K562 (cell line): Measurements from ENCODE around the gene MRPL27. TPM values are rescaled to one million over a fixed set of nuclear protein-coding genes. Genes with fewer than 3 reads are reported as not detected.

ENCODE experiments used
- ATAC-seq: fragments of 200-7000 bp; cut with Tn5 transposase; 3 replicates; pipeline ENCODE4 v1.9.1; 2020; ENCODE audit warnings: moderate library complexity
- BruUV-seq: library from RNA; stranded (reverse); fragments of 400-500 nt; replicated peaks from 2 replicates; lab custom pipeline; 2021; lab: Mats Ljungman, UMichigan
- CTCF ChIA-PET: fragments of 300-600 bp; formaldehyde crosslinking; extraction: SDS; loops from one replicate; lab custom pipeline; 2021; ENCODE audit warnings: low intra/inter-chr PET ratio; lab: Yijun Ruan, JAX
- POLR2A ChIA-PET: fragments of 300-600, 350-650 bp; sonication (Branson Sonifier 250); formaldehyde crosslinking; extraction: SDS; loops from one replicate; lab custom pipeline; 2021; ENCODE audit warnings: antibody characterized with exemption, inconsistent platforms; lab: Yijun Ruan, JAX
- DNase-seq, 4 experiments: peaks; one replicate each; pipeline versions ENCODE4 v3.0.0 to v3.0.0-alpha.2; 2011 to 2018; ENCODE audit warnings: low spot score in 3 of 4, mixed read lengths in 3 of 4; ENCODE audit errors: extremely low read depth in 1 of 4
- FAIRE-seq: peaks from 2 replicates; lab custom pipeline; 2011; peaks lifted over from hg19 to GRCh38; lab: Jason Lieb, UNC
- H2AFZ ChIP-seq: 2 replicates; pipeline ENCODE4 v1.6.0; 2011; ENCODE audit warnings: low read depth, low read length, control low read depth, inconsistent platforms
- H3K27ac ChIP-seq: fragments of 200-600 bp; 3 replicates; pipeline ENCODE4 v1.8.0; 2011; ENCODE audit warnings: low read depth, mild to moderate bottlenecking, control low read depth, inconsistent platforms, low read length, moderate library complexity, mixed read lengths; ENCODE audit errors: extremely low read depth
- H3K27me3 ChIP-seq, 2 experiments: fragments of 300-600 bp in 1 of 2; 2 replicates in 1 of 2; 3 replicates in 1 of 2; pipeline versions ENCODE4 v1.6.0 to v1.8.0; 2011; ENCODE audit warnings: inconsistent platforms in 2 of 2, low read length in 2 of 2, mild to moderate bottlenecking in 1 of 2, mixed read lengths in 1 of 2, moderate library complexity in 1 of 2; ENCODE audit not compliant: control insufficient read depth in 2 of 2, insufficient read depth in 2 of 2
- H3K36me3 ChIP-seq: fragments of 300-600 bp; 3 replicates; pipeline ENCODE4 v1.8.0; 2011; ENCODE audit warnings: mild to moderate bottlenecking, low read length, inconsistent platforms; ENCODE audit not compliant: control insufficient read depth, insufficient read depth
- H3K4me1 ChIP-seq, 2 experiments: fragments of 200-600 bp in 1 of 2; replicated peaks in 1 of 2; 2 replicates in 1 of 2; 3 replicates in 1 of 2; pipeline versions ENCODE4 v1.5.1 to v1.8.0; 2011; ENCODE audit warnings: inconsistent platforms in 2 of 2, low read length in 2 of 2, mild to moderate bottlenecking in 1 of 2, mixed read lengths in 1 of 2, moderate library complexity in 1 of 2; ENCODE audit not compliant: control insufficient read depth in 2 of 2, insufficient read depth in 2 of 2
- H3K4me2 ChIP-seq: 2 replicates; pipeline ENCODE4 v1.6.1; 2011; ENCODE audit warnings: low read length, control low read depth, inconsistent platforms, mixed read lengths; ENCODE audit not compliant: insufficient read depth
- H3K4me3 ChIP-seq: fragments of 200-600 bp; sonication (generic), shearing (Covaris generic); 2 replicates; pipeline ENCODE4 v1.5.1; 2016; ENCODE audit warnings: control low read depth, inconsistent platforms
- H3K79me2 ChIP-seq: fragments of 200-600 bp; 3 replicates; pipeline ENCODE4 v1.8.0; 2011; ENCODE audit warnings: low read length, inconsistent platforms; ENCODE audit not compliant: control insufficient read depth, insufficient read depth
- H3K9ac ChIP-seq, 2 experiments: 2 replicates each; pipeline versions ENCODE4 v1.6.0 to v1.6.1; 2011; ENCODE audit warnings: low read depth in 2 of 2, low read length in 2 of 2, control low read depth in 1 of 2, inconsistent platforms in 1 of 2, mild to moderate bottlenecking in 1 of 2, mixed read lengths in 1 of 2; ENCODE audit not compliant: insufficient read depth in 1 of 2
- H3K9me1 ChIP-seq: one replicate; pipeline ENCODE4 v1.6.0; 2011; ENCODE audit warnings: inconsistent platforms, mild to moderate bottlenecking, low read length, moderate library complexity; ENCODE audit not compliant: control insufficient read depth, insufficient read depth
- H3K9me3 ChIP-seq: replicated peaks from 2 replicates; pipeline ENCODE4 v1.5.1; 2011; ENCODE audit warnings: low read depth, low read length, inconsistent platforms; ENCODE audit not compliant: control insufficient read depth, insufficient read depth
- H4K20me1 ChIP-seq: replicated peaks from 2 replicates; pipeline ENCODE4 v1.6.1; 2011; ENCODE audit warnings: low read length, inconsistent platforms, mixed read lengths; ENCODE audit not compliant: control insufficient read depth, insufficient read depth
- ADNP ChIP-seq: fragments of 200-800 bp; sonication (Bioruptor generic); IDR thresholded peaks from 2 replicates; pipeline ENCODE4 v1.6.1; 2016; ENCODE audit warnings: missing genetic modification characterization, missing compliant biosample characterization
- CXXC5 ChIP-seq: fragments of 250-450 bp; sonication (Bioruptor Pico); IDR thresholded peaks from 2 replicates; pipeline ENCODE4 v1.8.0; 2022; ENCODE audit warnings: inconsistent platforms, mild to moderate bottlenecking, moderate library complexity
- PHF21A ChIP-seq: fragments of 450-650 bp; IDR thresholded peaks from 2 replicates; pipeline ENCODE4 v1.6.1; 2017; ENCODE audit warnings: low read depth, borderline replicate concordance
- SNAPC5 ChIP-seq: fragments of 250-450 bp; sonication (Bioruptor Pico); IDR thresholded peaks from 2 replicates; pipeline ENCODE4 v1.8.0; 2021; ENCODE audit warnings: moderate library complexity, mild to moderate bottlenecking, inconsistent platforms
- SP1 ChIP-seq: sonication (generic); formaldehyde crosslinking; IDR thresholded peaks from 2 replicates; pipeline ENCODE4 v1.8.1; 2022; ENCODE audit warnings: mild to moderate bottlenecking, missing genetic modification reagents
- ZKSCAN3 ChIP-seq: fragments of 250-450 bp; sonication (Bioruptor Pico); IDR thresholded peaks from 2 replicates; pipeline ENCODE4 v1.4.0; 2020
- ZNF507 ChIP-seq: conservative IDR thresholded peaks from 2 replicates; pipeline ENCODE4 v1.6.1; 2017; ENCODE audit warnings: missing genetic modification characterization, missing compliant biosample characterization
- WGBS: fragments of 100-300 bp; shearing (Covaris generic); methylation state at CpG from one replicate; pipeline ENCODE4 v1.1.6; 2016; ENCODE audit warnings: low coverage, mixed read lengths; ENCODE audit not compliant: insufficient coverage; ENCODE audit errors: missing lambda C conversion rate; 5-methylcytosine and 5-hydroxymethylcytosine counted together
- in situ Hi-C: fragments of 300-500 bp; cut with MboI; formaldehyde crosslinking; loops from 4 replicates; pipeline ENCODE4 v1.15.0; 2018; ENCODE audit warnings: inconsistent platforms, mixed read lengths
- intact Hi-C: fragments of 100-400 bp; cut with micrococcal nuclease; formaldehyde crosslinking; loops from 2 replicates; pipeline ENCODE4 v1.14.2; 2022
- polyA plus RNA-seq, 8 experiments: library from polyadenylated mRNA; depleted of rRNA in 4 of 8; stranded (reverse) in 5 of 8; unstranded in 3 of 8; fragments of >200 nt; fragmentation: Nextera tagmentation in 2 of 8; fragmentation: Illumina TruSeq in 1 of 8; extraction: Ambion mirVana in 2 of 8; extraction: Trizol in 1 of 8; gene quantifications; 2 replicates each; pipeline versions ENCODE4 v1.2.1 to v1.2.3, GENCODE V29; 2011 to 2014; ENCODE audit warnings: inconsistent platforms in 1 of 8, missing spikeins in 1 of 8
- total RNA-seq, 7 experiments: library from RNA; depleted of rRNA in 6 of 7; stranded (reverse); fragments of >200 nt in 6 of 7; fragmentation: Illumina TruSeq in 2 of 7; extraction: Trizol in 2 of 7; gene quantifications; 2 replicates each; pipeline versions ENCODE4 v1.2.1 to v1.2.3, GENCODE V29; 2011 to 2021; ENCODE audit warnings: low replicate concordance in 1 of 7
- TF ChIP-seq, protein P1 (sequence below): fragments of 250-450 bp; sonication (Bioruptor Pico); IDR thresholded peaks from 2 replicates; pipeline ENCODE4 v1.9.0; 2021; ENCODE audit warnings: mild to moderate bottlenecking
- TF ChIP-seq, protein P2 (sequence below): fragments of 250-450 bp; sonication (Bioruptor Pico); IDR thresholded peaks from 2 replicates; pipeline ENCODE4 v1.5.0; 2021; ENCODE audit warnings: mild to moderate bottlenecking, moderate library complexity
- TF ChIP-seq, protein P3 (sequence below): fragments of 250-450 bp; sonication (Bioruptor Pico); IDR thresholded peaks from 2 replicates; pipeline ENCODE4 v1.5.1; 2021; ENCODE audit warnings: mild to moderate bottlenecking

The MRPL27 gene
- total and polyA plus RNA-seq, 9 of the 15 experiments (the other 6 are each of a cell fraction or from before 2014, with no cell fraction given): 96.3 to 401 (median 142) TPM

DNA sequence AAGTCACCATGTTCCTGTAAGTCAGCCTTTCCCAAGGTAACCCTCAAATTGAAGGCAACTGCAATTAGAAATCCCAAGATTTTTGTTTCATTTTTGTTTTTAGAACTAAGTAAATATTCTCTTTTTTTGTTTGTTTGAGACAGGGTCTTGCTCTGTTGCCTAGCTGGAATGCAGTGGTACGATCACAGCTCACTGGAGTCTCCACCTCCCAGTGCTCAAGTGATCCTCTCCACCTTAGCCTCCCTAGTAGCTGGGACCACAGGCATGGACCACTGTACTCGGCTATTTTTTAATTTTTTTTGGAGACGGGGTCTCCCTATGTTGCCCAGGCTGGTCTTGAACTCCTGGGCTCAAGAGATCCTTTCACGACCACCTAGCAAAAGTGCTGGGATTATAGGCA is 34.9 kb upstream of the MRPL27 start:
- DNase-seq: no peak
- H3K27me3 ChIP-seq: no peaks in the 10 kb centered on the region; a peak in 1 of 5 replicates
- BruUV-seq: no TSS peak
- no peaks in the 10 kb centered on the region for H3K9me1 ChIP-seq
- no peaks in the 10 kb centered on the region for H3K9me3 ChIP-seq
- no peaks in the 10 kb centered on the region for H3K36me3 ChIP-seq
- H3K4me2 ChIP-seq: no peak overlapping the region
- H3K9ac ChIP-seq: no peak overlapping the region
- CTCF ChIA-PET: no interaction called here
- 0 out of 2 replicates have a peak, but pooled peaks cover 3% of the 10 kb centered on the region for H4K20me1 ChIP-seq
- WGBS: 5% methylated on average over 4 of the region's 4 CpGs
- TF ChIP-seq ZKSCAN3 (CRISPR knock-in tag): no peak
- TF ChIP-seq, protein P1, sequence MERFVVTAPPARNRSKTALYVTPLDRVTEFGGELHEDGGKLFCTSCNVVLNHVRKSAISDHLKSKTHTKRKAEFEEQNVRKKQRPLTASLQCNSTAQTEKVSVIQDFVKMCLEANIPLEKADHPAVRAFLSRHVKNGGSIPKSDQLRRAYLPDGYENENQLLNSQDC (CRISPR knock-in tag): no peak
- TF ChIP-seq PHF21A: no peak
- no peak for TF ChIP-seq ZNF507 (tag)
- TF ChIP-seq, all 486 proteins: peak for 0
- POLR2A ChIA-PET: interaction anchor here (0.8 to 3.8 kb wide), 2 partner anchors 9 to 11 kb away, joined by 3 to 19 read pairs; partner anchors contain the start of gene LRRC59
- Histone ChIP-seq H3K4me3 (no peak overlapping the region), H3K79me2 (no peaks in the 10 kb centered on the region), H2AFZ (no peak overlapping the region), H3K27ac (no peak overlapping the region), H3K4me1 (no peaks in the 10 kb centered on the region; a peak in 1 of 5 replicates)
- in situ Hi-C loops (no loop called here), intact Hi-C loops (no loop called here)
- FAIRE-seq (no peak), ATAC-seq (no peak)

GRCh38 chr17:50406578-50406977 is 33.6 kb upstream of the MRPL27 start:
- no peak overlapping the region for H3K27ac ChIP-seq
- H4K20me1 ChIP-seq: no peaks in the 10 kb centered on the region
- intact Hi-C loops (no loop called here), in situ Hi-C loops (no loop called here)
- H3K9ac ChIP-seq: no peak overlapping the region; a peak in 1 of 4 replicates
- no peaks in the 10 kb centered on the region; a peak in 1 of 5 replicates for H3K27me3 ChIP-seq
- no peak overlapping the region for H3K4me2 ChIP-seq
- H2AFZ ChIP-seq: no peak overlapping the region
- BruUV-seq: no TSS peak
- WGBS: 5% methylated on average over 5 of the region's 5 CpGs
- H3K36me3 ChIP-seq: no peaks in the 10 kb centered on the region
- no peaks in the 10 kb centered on the region for H3K79me2 ChIP-seq
- no peaks in the 10 kb centered on the region for H3K9me3 ChIP-seq
- ChIA-PET CTCF (no interaction called here), POLR2A (interaction anchor here (0.8 to 3.8 kb wide), 5 partner anchors 10 to 231 kb away, joined by 3 to 19 read pairs (median 3); partner anchors contain the start of gene LRRC59)
- FAIRE-seq (no peak), DNase-seq (no peak), ATAC-seq (no peak)
- peaks cover 0 to 4% of the 10 kb centered on the region in 2 experiments; a peak in 2 of 5 replicates for H3K4me1 ChIP-seq
- H3K9me1 ChIP-seq: no peaks in the 10 kb centered on the region
- H3K4me3 ChIP-seq: no peak overlapping the region
- TF ChIP-seq SP1 (CRISPR knock-in tag): no peak
- TF ChIP-seq, protein P2, sequence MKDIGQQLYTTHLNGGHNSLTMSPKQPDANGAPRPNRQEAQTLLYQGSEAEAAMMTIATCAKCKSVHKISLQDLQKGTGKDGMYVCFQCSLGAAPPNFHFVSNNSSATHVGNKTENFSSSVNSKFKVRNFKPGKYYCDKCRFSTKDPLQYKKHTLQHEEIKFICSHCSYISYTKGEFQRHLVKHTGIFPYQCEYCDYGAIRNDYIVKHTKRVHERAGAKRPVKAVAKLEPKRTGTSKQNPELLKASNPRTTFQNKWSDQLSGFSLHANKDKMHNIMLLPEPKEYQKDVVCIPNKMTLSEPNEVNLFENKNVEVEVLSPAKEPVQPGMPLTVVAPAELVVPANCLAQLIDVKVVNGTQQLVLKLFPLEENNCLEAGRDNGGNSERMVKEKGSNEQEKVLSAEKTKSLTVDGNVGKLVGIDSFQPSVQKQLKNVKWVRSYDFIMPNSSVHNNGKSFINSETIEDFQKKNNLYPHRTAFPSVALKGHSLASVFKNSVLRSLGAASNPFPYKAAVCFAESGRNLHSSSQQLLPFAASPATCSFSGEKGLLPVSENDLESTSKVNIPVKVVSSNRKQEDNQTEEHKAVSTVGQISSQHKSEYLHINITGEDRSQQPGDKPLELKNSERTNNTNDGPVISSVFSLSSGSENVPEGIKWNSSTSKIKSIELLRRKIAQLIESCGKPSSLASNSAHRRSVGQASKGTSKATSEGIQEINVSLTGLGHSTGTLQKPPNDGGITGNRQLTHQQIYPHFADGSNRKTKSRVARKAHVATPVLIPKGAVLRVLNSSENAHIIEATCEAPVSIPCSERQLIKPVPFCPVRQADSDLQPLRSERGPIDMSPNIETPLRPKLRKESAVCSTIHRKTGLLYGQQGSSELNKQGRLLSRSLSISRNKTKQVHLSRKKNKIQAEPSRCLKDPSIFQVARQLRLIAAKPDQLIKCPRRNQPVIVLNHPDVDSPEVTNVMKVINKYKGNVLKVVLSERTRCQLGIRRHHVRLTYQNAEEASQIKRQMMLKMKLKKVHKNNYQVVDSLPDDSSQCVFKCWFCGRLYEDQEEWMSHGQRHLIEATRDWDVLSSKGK: no peak
- TF ChIP-seq, protein P3, sequence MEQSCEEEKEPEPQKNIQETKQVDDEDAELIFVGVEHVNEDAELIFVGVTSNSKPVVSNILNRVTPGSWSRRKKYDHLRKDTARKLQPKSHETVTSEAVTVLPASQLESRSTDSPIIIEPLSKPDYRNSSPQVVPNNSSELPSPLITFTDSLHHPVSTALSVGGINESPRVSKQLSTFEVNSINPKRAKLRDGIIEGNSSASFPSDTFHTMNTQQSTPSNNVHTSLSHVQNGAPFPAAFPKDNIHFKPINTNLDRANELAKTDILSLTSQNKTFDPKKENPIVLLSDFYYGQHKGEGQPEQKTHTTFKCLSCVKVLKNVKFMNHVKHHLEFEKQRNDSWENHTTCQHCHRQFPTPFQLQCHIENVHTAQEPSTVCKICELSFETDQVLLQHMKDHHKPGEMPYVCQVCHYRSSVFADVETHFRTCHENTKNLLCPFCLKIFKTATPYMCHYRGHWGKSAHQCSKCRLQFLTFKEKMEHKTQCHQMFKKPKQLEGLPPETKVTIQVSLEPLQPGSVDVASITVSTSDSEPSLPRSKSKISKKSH (CRISPR knock-in tag): no peak
- TF ChIP-seq ADNP (tag): no peak
- TF ChIP-seq CXXC5 (CRISPR knock-in tag): no peak
- no peak for TF ChIP-seq SNAPC5
